GM20431 (cell line): ENCODE data around the gene NCKAP5.

Experiments used
- in situ Hi-C: fragments of 300-500 bp; cut with MseI, MboI; formaldehyde crosslinking; loops from one replicate; pipeline ENCODE4 v1.15.0; 2020; ENCODE audit warnings: low sequenced_read_pairs; ENCODE audit not compliant: unreplicated experiment

Gene NCKAP5

GRCh38 chr2:133198678-133199077, 369.6 kb downstream of the NCKAP5 start:
- in situ Hi-C loops, result no loop called here

- in situ Hi-C loops, result no loop called here
Measured at GRCh38 chr2:133197156-133197555, 371.1 kb downstream of the NCKAP5 start.

GRCh38 chr2:133194777-133195335, 373.4 kb downstream of the NCKAP5 start:
- in situ Hi-C loops, result no loop called here

- in situ Hi-C loops, result no loop called here
Measured at GRCh38 chr2:133194362-133194655, 374.0 kb downstream of the NCKAP5 start.

GRCh38 chr2:133193544-133194361, 374.5 kb downstream of the NCKAP5 start:
- in situ Hi-C loops, result no loop called here

- in situ Hi-C loops, result no loop called here
Measured at GRCh38 chr2:133192028-133192427, 376.2 kb downstream of the NCKAP5 start.

GRCh38 chr2:133177196-133177595, 391.1 kb downstream of the NCKAP5 start:
- in situ Hi-C loops, result no loop called here

- in situ Hi-C loops, result no loop called here
Measured at GRCh38 chr2:133175926-133176325, 392.3 kb downstream of the NCKAP5 start.

GRCh38 chr2:133173224-133173623, 395.0 kb downstream of the NCKAP5 start:
- in situ Hi-C loops, result loop anchor here (25.0 kb wide), 1 partner anchor 611 kb away; no protein-coding TSS in a partner anchor

- in situ Hi-C loops, result loop anchor here (25.0 kb wide), 1 partner anchor 609 kb away; no protein-coding TSS in a partner anchor
Measured at GRCh38 chr2:133171393-133172004, 396.8 kb downstream of the NCKAP5 start.

GRCh38 chr2:133169274-133169912, 398.9 kb downstream of the NCKAP5 start:
- in situ Hi-C loops, result loop anchor here (25.0 kb wide), 1 partner anchor 607 kb away; no protein-coding TSS in a partner anchor

- in situ Hi-C loops, result loop anchor here (25.0 kb wide), 1 partner anchor 606 kb away; no protein-coding TSS in a partner anchor
Measured at GRCh38 chr2:133167990-133168389, 400.3 kb downstream of the NCKAP5 start.

- in situ Hi-C loops, result loop anchor here (25.0 kb wide), 1 partner anchor 605 kb away; no protein-coding TSS in a partner anchor
Measured at GRCh38 chr2:133167223-133167622, 401.0 kb downstream of the NCKAP5 start.

- in situ Hi-C loops, result loop anchor here (25.0 kb wide), 1 partner anchor 604 kb away; no protein-coding TSS in a partner anchor
Measured at GRCh38 chr2:133166031-133166430, 402.2 kb downstream of the NCKAP5 start.

GRCh38 chr2:133163111-133163510, 405.2 kb downstream of the NCKAP5 start:
- in situ Hi-C loops, result loop anchor here (25.0 kb wide), 1 partner anchor 601 kb away; no protein-coding TSS in a partner anchor

GRCh38 chr2:133158442-133158841, 409.8 kb downstream of the NCKAP5 start:
- in situ Hi-C loops, result loop anchor here (25.0 kb wide), 1 partner anchor 596 kb away; no protein-coding TSS in a partner anchor

- in situ Hi-C loops, result loop anchor here (25.0 kb wide), 1 partner anchor 596 kb away; no protein-coding TSS in a partner anchor
Measured at GRCh38 chr2:133158024-133158423, 410.2 kb downstream of the NCKAP5 start.

- in situ Hi-C loops, result loop anchor here (25.0 kb wide), 1 partner anchor 595 kb away; no protein-coding TSS in a partner anchor
Measured at GRCh38 chr2:133157141-133157540, 411.1 kb downstream of the NCKAP5 start.

GRCh38 chr2:133152801-133153200, 415.5 kb downstream of the NCKAP5 start:
- in situ Hi-C loops, result loop anchor here (25.0 kb wide), 1 partner anchor 590 kb away; no protein-coding TSS in a partner anchor

GRCh38 chr2:133148187-133148586, 420.1 kb downstream of the NCKAP5 start:
- in situ Hi-C loops, result no loop called here
